AG04450 (cell line): Measurements from ENCODE around the gene SH3RF3. TPM values are rescaled to one million over a fixed set of nuclear protein-coding genes. Genes with fewer than 3 reads are reported as not detected.
"Not testable (repeated sequence)": the region's sequence is repeated elsewhere in the genome, so short reads cannot be mapped to it uniquely, and the experiment has no call there.

Experiments used
- CTCF ChIA-PET: fragments of 300-600, 350-600 bp; formaldehyde crosslinking; extraction: SDS; loops from one replicate; lab custom pipeline; 2022; ENCODE audit warnings: antibody characterized with exemption, inconsistent platforms; lab: Charles Lee
- POLR2A ChIA-PET: fragments of 350-600 bp; formaldehyde crosslinking; extraction: SDS; loops from one replicate; lab custom pipeline; 2021; ENCODE audit warnings: antibody characterized with exemption, inconsistent platforms; lab: Yijun Ruan, JAX
- DNase-seq: peaks from one replicate; pipeline ENCODE4 v3.0.0-alpha.2; 2011; ENCODE audit warnings: low read depth, low spot score
- H3K27ac ChIP-seq: one replicate; pipeline ENCODE4 v1.5.1; 2012; ENCODE audit warnings: low read depth, low read length, control low read depth
- H3K27me3 ChIP-seq: one replicate; pipeline ENCODE4 v1.6.0; 2012; ENCODE audit warnings: low read length; ENCODE audit not compliant: control insufficient read depth, insufficient read depth
- H3K4me3 ChIP-seq: 2 replicates; pipeline ENCODE4 v1.5.1; 2011; ENCODE audit warnings: mild to moderate bottlenecking, low read depth, low read length, control low read depth
- H3K9me3 ChIP-seq: 2 replicates; pipeline ENCODE4 v1.5.1; 2012; ENCODE audit warnings: low read length; ENCODE audit not compliant: control insufficient read depth, insufficient read depth
- polyA plus RNA-seq: library from polyadenylated mRNA; depleted of rRNA; stranded (reverse); fragments of >200 nt; gene quantifications from 2 replicates; pipeline ENCODE4 v1.2.3, GENCODE V29; 2011
- TF ChIP-seq, protein P1 (sequence below): IDR thresholded peaks from 2 replicates; pipeline ENCODE4 v1.5.1; 2011; ENCODE audit warnings: low read depth, low read length, control low read depth, inconsistent platforms

SH3RF3 gene
- polyA plus RNA-seq, 1 experiment: 5.7 TPM

DNA sequence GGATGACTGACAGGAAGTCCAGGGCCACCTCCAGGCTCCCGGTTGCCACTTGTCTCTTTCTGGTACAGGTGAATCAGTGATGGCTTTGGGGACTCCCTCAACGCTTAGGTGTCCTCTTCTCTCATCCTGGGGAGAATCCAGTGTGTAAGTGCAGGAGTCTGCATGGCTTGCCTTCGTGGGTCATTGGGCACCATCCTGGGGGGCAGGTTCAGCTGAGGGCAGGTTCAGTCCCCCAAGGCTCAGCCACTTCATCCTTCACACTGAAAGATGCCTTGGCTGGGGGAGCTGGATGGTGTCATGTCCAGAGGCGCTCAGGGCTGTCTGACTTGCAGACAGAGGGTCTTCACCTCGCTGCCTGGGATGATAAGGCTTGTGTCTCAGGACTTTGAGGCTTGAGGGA, 29.2 kb downstream of the SH3RF3 start:
- CTCF ChIA-PET: no interaction called here
- no peak overlapping the region for H3K4me3 ChIP-seq
- POLR2A ChIA-PET: no interaction called here
- no peaks in the 10 kb centered on the region for H3K9me3 ChIP-seq
- H3K27ac ChIP-seq: no peak overlapping the region
- DNase-seq: no peak
- no peaks in the 10 kb centered on the region for H3K27me3 ChIP-seq
- TF ChIP-seq, protein P1, sequence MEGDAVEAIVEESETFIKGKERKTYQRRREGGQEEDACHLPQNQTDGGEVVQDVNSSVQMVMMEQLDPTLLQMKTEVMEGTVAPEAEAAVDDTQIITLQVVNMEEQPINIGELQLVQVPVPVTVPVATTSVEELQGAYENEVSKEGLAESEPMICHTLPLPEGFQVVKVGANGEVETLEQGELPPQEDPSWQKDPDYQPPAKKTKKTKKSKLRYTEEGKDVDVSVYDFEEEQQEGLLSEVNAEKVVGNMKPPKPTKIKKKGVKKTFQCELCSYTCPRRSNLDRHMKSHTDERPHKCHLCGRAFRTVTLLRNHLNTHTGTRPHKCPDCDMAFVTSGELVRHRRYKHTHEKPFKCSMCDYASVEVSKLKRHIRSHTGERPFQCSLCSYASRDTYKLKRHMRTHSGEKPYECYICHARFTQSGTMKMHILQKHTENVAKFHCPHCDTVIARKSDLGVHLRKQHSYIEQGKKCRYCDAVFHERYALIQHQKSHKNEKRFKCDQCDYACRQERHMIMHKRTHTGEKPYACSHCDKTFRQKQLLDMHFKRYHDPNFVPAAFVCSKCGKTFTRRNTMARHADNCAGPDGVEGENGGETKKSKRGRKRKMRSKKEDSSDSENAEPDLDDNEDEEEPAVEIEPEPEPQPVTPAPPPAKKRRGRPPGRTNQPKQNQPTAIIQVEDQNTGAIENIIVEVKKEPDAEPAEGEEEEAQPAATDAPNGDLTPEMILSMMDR: no peak

DNA sequence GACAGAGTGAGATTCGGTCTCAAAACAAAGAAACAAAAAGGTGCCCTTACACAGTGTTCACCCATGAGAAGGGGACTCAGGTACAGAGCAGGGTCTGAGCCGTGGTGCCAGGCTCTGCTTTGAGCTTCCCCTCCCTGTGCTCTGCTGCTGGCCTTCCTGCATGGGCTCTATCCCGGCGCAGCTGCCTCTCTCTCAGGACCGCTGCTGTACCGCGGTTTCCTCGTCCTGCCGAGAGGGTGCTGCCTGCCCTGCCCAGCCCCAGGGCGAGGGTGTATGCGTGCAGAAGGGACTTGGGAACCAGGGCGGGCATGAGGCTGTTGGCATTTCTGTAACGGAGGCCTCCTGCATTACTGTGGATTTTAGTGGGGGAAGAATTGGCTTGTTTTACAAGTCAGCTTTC, 30.1 kb downstream of the SH3RF3 start:
- POLR2A ChIA-PET: no interaction called here
- Histone ChIP-seq H3K27me3 (no peaks in the 10 kb centered on the region), H3K9me3 (no peaks in the 10 kb centered on the region), H3K4me3 (no peak overlapping the region), H3K27ac (no peak overlapping the region)
- CTCF ChIA-PET: no interaction called here
- TF ChIP-seq, protein P1: no peak
- DNase-seq: no peak

DNA sequence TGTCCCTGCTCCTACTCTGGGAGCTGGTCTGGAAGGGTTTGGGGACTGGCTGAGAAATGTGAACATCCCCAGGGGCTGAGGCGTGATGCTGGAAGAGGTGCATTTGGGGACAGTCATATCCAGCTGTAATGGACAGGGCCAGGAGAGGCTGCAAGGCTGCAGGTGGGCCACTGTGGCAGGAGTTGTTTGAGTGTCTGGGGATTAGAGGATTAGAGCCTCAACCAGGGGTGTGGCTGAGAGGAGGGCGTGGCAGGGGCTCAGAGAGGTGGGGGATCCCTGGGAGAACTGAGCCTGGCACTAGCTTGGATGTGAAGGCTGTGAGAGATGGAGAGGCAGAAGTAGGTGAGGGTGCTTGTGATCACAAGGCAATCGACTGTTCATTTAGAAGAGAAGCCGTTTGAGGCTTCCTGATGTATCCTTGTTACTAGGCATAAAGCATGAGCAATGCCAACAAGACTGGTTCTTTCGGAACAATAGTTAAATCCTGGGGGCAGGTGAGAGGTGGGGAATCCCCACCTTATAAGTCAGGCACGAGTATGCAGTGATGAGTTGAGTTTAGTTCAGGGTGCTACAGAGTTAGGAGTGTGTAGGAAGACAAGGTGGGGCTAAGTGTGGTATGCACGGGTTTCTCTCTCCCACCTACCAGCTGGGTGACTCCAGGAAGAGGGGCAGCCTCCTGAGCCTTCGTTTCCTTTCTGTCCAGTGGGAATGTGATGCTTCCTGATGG, 31.9 kb downstream of the SH3RF3 start:
- POLR2A ChIA-PET: no interaction called here
- CTCF ChIA-PET: no interaction called here
- no peaks in the 10 kb centered on the region for H3K27me3 ChIP-seq
- H3K27ac ChIP-seq: no peak overlapping the region
- DNase-seq: no peak
- no peak overlapping the region for H3K4me3 ChIP-seq
- H3K9me3 ChIP-seq: no peaks in the 10 kb centered on the region
- TF ChIP-seq, protein P1: no peak

DNA sequence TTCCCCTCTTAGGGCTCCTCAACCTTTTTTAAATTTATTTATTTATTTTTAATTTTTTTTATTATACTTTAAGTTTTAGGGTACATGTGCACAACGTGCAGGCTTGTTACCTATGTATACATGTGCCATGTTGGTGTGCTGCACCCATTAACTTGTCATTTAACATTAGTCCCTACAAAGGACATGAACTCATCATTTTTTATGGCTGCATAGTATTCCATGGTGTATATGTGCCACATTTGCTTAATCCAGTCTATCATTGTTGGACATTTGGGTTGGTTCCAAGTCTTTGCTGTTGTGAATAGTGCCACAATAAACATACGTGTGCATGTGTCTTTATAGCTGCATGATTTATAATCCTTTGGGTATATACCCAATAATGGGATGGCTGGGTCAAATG, 33.4 kb downstream of the SH3RF3 start:
- H3K9me3 ChIP-seq, H3K4me3 ChIP-seq, H3K27me3 ChIP-seq, H3K27ac ChIP-seq, CTCF ChIA-PET, DNase-seq, POLR2A ChIA-PET: not testable (repeated sequence)

DNA sequence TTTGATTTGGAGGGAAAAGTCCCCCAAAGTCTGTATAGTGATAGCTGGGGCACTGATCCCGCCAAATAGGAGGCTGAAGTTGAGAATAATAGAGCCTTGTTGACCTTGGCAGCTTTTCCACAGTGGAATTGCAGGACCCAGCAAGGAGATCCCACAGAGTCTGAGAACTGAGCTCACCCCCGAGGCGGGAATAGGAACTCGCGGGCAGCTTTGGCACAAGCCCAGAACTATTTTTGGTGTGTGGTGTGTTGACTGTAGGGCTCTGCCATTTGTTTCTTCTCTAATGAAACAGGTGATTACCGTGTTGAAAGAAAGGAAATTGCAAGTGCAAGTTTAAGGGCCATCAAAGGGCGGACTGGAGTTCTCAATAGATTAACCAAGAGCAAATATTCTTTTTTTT, 34.0 kb downstream of the SH3RF3 start:
- DNase-seq: no peak
- Histone ChIP-seq H3K27ac (no peak overlapping the region), H3K9me3 (no peaks in the 10 kb centered on the region), H3K4me3 (no peak overlapping the region), H3K27me3 (no peaks in the 10 kb centered on the region)
- CTCF ChIA-PET: no interaction called here
- POLR2A ChIA-PET: no interaction called here
- TF ChIP-seq, protein P1: no peak
